ENCODE results near the gene WSCD2.

WSCD2 gene

DNA sequence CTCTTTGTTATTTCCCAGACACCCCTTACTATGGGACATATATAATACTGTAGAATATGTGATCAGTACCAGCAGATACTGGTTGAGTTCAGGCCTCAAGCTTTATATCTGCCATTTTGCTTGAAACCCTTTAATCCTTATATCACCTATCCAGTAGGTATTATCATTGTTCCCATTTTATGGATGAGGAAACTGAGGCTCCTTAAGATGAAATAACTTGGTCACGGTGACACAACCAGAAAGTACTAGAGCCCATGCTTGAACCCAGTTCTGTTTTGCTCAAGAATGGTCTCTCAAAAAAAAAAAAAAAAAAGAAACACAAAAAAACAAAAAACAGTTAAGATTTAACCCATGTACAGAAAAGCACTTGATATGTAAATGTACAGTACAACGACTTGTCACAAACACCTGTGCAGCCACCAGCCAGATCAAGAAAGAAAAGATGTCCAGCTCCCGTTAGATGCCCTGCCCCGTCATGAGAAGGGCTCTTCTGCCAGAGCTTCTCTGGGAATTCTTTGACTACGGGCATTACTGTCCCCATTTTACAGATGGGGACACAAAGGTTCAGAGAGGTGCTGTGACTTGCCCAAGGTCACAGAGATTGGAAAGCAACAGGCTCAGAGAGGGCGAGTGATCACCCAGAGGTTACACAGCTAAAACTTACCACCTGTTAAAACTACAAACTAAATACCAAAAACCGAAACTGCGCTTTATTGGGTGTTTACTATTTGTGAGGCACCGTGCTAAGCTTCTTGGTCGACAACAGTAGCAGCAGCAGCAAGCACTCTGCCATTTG is 669 bp upstream of the WSCD2 start:
- Mint-ChIP-seq H3K9me3 (no peaks in the 10 kb centered on the region), H3K36me3 (ENCODE audit: low read depth) (no peaks in the 10 kb centered on the region), H3K27ac (no peak overlapping the region), H3K27me3 (peaks cover 47% of the 10 kb centered on the region), H3K4me3 (no peak overlapping the region), H3K4me1 (peaks cover 6% of the 10 kb centered on the region)
- DNase-seq: no peak
- ATAC-seq: no peak

DNA sequence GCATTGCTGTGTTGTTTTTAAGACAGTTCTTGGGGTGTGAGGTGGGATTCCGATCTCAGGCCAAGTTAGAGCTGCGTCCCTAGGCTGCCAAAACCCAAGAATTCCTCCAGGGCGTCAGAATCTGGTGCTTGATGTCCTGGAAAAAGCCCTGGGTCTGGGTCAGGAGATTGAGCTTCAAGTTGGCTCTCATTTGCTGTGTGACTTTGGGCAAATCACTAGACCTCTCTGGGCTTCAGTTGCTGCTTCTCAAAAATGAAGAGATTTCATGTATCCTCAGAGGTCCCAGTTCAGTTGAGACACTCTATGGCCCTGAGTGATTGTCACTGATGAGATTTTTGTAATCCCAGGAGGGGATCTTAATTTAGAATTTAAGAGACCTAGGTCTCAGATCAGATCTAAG is 1.9 kb downstream of the WSCD2 start:
- ATAC-seq (no peak), DNase-seq (no peak)
- H3K9me3 Mint-ChIP-seq: no peaks in the 10 kb centered on the region
- H3K4me3 Mint-ChIP-seq: no peak overlapping the region
- no peaks in the 10 kb centered on the region for H3K36me3 Mint-ChIP-seq (ENCODE audit: low read depth)
- H3K4me1 Mint-ChIP-seq: peaks cover 6% of the 10 kb centered on the region
- no peak overlapping the region for H3K27ac Mint-ChIP-seq
- peaks cover 45% of the 10 kb centered on the region for H3K27me3 Mint-ChIP-seq

DNA sequence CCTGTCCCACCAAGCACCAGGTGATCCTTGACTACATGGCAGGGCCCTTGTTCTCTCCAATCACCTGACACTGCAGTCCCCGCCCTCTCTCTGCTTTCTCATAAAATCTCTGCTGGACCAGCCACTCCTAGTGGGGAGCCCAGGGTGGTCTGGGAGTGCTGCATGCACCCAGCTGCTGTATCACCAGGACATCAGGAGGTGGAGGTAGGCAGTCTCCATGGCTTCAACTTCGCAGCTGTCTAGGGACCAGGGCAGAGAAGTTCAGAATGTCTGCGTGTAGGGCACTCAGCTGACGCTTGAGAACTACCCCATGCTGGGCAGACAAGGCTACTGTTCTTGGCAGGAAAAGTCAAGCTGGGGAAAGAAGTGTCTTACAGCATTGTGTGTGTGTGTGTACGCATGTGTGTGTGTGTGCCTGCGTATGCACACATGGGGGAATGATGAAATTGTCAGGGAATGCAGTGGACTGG is 2.6 kb downstream of the WSCD2 start:
- ATAC-seq: no peak
- Mint-ChIP-seq H3K9me3 (no peaks in the 10 kb centered on the region), H3K27me3 (peaks cover 42% of the 10 kb centered on the region), H3K4me1 (peaks cover 6% of the 10 kb centered on the region), H3K27ac (no peak overlapping the region), H3K4me3 (no peak overlapping the region), H3K36me3 (ENCODE audit: low read depth) (no peaks in the 10 kb centered on the region)
- DNase-seq: no peak

DNA sequence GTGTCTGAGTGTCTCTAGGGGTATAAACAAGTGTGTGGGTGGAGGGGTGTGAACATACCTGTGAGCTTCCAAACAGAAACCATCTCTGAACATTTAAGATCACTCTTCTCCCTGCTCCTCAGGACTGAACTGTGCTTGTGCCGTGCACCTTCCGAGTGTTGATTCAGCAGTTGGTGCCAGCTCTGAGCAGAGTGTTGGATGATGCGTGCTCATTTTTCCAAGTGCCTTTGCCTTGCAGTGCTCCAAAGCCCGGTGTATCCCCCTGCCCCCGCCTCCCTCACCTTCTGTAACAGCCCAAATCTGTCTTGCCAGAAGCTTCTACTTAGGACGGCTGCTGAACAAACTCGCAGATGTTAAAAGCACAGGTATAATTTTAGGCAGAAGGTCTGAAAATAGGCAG is 4.4 kb downstream of the WSCD2 start:
- H3K27me3 Mint-ChIP-seq: peaks cover 25% of the 10 kb centered on the region
- H3K27ac Mint-ChIP-seq: no peak overlapping the region
- H3K4me1 Mint-ChIP-seq: no peaks in the 10 kb centered on the region
- ATAC-seq (no peak), DNase-seq (no peak)
- no peaks in the 10 kb centered on the region for H3K9me3 Mint-ChIP-seq
- H3K4me3 Mint-ChIP-seq: no peak overlapping the region
- no peaks in the 10 kb centered on the region for H3K36me3 Mint-ChIP-seq (ENCODE audit: low read depth)

DNA sequence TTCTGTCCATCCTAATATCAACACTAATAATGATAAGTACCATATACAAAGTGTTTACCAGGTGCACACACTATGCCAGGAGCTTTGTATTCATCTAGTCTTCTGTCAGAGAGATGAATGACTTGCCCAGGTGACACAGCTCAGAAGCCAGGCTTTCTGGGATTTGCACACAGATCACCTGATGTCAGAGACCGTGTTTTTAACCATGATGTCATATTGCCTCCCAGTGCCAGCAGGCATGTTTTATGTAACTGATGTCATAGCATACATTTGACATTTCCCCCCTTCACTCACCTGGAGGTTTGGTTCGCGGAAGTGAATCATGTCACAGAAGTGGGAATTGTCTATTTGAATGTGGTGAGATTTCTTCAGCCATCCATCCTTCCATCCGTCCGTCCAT is 5.7 kb downstream of the WSCD2 start:
- Mint-ChIP-seq H3K27ac (no peak overlapping the region), H3K4me1 (no peaks in the 10 kb centered on the region), H3K9me3 (no peaks in the 10 kb centered on the region), H3K36me3 (ENCODE audit: low read depth) (no peaks in the 10 kb centered on the region), H3K4me3 (no peak overlapping the region), H3K27me3 (peaks cover 20% of the 10 kb centered on the region)
- no peak for DNase-seq
- ATAC-seq: no peak

DNA sequence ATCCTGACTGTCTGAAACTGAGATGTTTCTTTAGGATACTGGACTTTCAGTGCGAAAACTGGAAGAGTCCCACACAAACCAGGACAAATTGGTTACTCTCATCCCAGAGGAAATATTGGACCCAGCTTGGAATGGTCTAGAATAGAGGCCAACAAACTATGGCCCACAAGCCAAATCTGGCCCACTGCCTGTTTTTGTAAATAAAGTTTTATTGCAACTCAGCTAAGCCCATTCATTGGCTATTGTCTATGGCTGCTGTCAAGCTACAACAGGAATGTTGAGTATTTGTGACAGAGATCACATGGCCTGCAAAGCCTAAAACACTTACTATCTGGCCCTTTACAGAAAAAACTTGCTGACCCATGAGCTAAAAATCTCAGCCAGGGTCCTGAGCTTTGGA is 6.5 kb downstream of the WSCD2 start:
- Mint-ChIP-seq H3K4me1 (no peaks in the 10 kb centered on the region), H3K4me3 (no peak overlapping the region)
- DNase-seq: no peak

DNA sequence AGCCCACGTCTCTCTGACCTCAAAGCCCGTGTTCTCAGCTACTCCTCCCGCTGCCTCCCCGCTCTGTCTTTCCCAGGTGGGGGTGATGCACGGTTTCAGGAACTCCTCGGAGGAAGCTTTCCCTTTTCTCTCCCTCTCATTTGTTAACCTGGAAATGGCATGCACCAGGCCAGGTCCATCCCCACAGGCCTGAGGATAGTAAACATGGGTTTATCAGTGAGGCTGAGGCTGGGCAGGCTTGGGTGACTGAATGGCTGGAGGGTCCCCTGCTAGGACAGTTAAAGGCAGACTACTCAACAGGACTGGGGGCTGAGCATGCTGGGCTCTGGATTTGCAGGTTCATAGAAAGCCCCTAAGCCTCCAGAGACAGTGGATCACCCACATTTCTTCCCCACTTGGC is 7.6 kb downstream of the WSCD2 start:
- H3K27me3 Mint-ChIP-seq: peaks cover 6% of the 10 kb centered on the region
- no peaks in the 10 kb centered on the region for H3K9me3 Mint-ChIP-seq
- no peak overlapping the region for H3K27ac Mint-ChIP-seq
- DNase-seq (no peak), ATAC-seq (no peak)
- no peaks in the 10 kb centered on the region for H3K36me3 Mint-ChIP-seq (ENCODE audit: low read depth)
- no peaks in the 10 kb centered on the region for H3K4me1 Mint-ChIP-seq
- no peak overlapping the region for H3K4me3 Mint-ChIP-seq

More for the DNA sequence above, 6.5 kb downstream of the WSCD2 start:
- no peaks in the 10 kb centered on the region for H3K9me3 Mint-ChIP-seq
- H3K27me3 Mint-ChIP-seq: peaks cover 12% of the 10 kb centered on the region
- no peak overlapping the region for H3K27ac Mint-ChIP-seq
- ATAC-seq: no peak
- H3K36me3 Mint-ChIP-seq (ENCODE audit: low read depth): no peaks in the 10 kb centered on the region

DNA sequence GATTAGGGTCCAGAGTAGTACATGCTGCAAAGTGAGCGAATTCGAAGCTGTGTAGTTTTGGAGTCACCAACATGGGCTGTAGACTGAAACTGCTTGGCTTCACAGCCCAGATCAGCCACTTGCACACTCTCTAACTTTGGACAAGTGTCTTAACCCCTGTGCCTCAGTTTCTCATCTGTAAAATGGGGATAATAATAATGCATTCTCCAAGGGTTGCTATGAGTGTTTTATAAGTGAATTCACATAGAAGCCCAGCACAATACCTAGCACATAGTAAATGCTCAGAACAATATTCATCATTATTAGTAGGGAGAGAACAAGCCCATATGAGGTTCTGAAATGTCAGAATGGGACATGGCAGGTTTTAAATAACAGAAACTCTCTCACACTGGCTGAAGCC is 10.4 kb downstream of the WSCD2 start:
- no peak overlapping the region for H3K27ac Mint-ChIP-seq
- DNase-seq: no peak
- no peaks in the 10 kb centered on the region for H3K36me3 Mint-ChIP-seq (ENCODE audit: low read depth)
- H3K9me3 Mint-ChIP-seq: no peaks in the 10 kb centered on the region
- H3K4me3 Mint-ChIP-seq: no peak overlapping the region
- H3K4me1 Mint-ChIP-seq: no peaks in the 10 kb centered on the region
- ATAC-seq: no peak
- H3K27me3 Mint-ChIP-seq: peaks cover 2% of the 10 kb centered on the region

DNA sequence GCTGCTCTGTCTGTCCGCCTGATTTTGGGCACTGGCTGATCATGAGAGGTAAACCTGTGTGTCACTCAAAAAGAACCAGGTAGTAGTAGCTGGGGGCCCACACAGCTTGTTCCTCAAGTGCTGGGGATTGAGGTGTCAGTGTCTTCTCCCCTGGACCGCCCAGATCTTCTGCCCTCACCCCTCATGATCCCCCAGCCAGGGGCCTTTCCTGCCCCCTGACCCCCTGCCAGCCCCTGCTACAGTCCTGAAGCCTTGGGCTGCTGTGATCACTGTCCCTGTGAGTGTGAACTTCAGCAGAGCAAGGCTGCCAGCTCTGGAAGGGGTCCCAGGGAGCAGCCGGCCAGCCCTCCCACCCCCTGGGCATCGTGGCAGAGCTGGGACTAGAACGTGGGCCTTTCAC is 11.4 kb downstream of the WSCD2 start:
- DNase-seq: no peak
- Mint-ChIP-seq H3K36me3 (ENCODE audit: low read depth) (no peaks in the 10 kb centered on the region), H3K4me1 (no peaks in the 10 kb centered on the region), H3K27ac (no peak overlapping the region), H3K27me3 (peaks cover 3% of the 10 kb centered on the region), H3K4me3 (no peak overlapping the region), H3K9me3 (no peaks in the 10 kb centered on the region)
- no peak for ATAC-seq

DNA sequence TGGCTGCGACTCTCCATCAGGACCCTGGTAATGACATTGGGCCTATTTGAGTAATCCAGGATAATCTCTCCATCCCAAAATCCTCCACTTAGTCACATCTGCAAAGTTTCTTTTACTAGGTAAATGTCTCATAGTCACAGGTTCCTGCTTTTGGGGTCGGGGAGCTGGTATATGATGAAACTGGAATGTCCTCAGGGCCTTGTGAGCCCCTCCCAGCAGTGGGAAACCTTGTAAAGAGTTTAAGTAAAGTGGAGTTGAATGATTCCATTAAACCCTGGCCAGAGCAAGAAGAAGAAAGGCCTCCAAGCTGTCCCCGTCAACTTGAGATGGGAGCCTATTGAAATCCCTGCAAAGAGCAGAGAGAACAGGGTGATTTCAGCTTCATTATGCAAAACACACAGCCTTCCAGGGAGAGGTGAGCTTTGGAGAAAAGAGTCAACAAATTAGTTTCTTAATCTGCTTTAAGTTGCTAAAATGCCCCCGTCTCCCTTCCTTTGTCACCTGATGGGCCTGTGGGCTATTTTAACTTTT is 12.6 kb downstream of the WSCD2 start:
- Mint-ChIP-seq H3K9me3 (no peaks in the 10 kb centered on the region), H3K27me3 (peaks cover 3% of the 10 kb centered on the region), H3K4me1 (no peaks in the 10 kb centered on the region), H3K4me3 (no peak overlapping the region), H3K27ac (no peak overlapping the region), H3K36me3 (ENCODE audit: low read depth) (no peaks in the 10 kb centered on the region)
- ATAC-seq (no peak), DNase-seq (no peak)

DNA sequence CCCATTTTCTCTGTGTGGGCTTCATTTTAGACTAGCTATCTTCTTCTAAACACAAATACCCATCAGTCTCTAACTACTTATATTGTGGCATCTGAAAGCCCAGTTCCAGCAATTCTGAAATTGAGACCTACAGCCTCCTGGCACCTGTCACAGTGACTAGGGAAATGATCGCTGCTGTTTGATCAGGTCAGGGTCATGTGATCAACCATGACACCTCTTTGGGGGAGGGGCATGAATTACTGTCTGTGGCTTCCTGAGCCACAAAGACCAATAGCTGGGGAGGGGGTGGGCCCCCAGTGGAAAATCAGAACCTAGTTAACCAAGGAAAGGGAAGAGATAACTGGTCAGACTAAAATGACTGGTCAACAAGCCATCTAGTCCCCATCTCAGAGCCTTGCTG is 14.1 kb downstream of the WSCD2 start:
- no peaks in the 10 kb centered on the region for H3K36me3 Mint-ChIP-seq (ENCODE audit: low read depth)
- ATAC-seq (no peak), DNase-seq (no peak)
- H3K4me3 Mint-ChIP-seq: no peak overlapping the region
- no peaks in the 10 kb centered on the region for H3K9me3 Mint-ChIP-seq
- peaks cover 3% of the 10 kb centered on the region for H3K27me3 Mint-ChIP-seq
- H3K27ac Mint-ChIP-seq: no peak overlapping the region
- no peaks in the 10 kb centered on the region for H3K4me1 Mint-ChIP-seq

DNA sequence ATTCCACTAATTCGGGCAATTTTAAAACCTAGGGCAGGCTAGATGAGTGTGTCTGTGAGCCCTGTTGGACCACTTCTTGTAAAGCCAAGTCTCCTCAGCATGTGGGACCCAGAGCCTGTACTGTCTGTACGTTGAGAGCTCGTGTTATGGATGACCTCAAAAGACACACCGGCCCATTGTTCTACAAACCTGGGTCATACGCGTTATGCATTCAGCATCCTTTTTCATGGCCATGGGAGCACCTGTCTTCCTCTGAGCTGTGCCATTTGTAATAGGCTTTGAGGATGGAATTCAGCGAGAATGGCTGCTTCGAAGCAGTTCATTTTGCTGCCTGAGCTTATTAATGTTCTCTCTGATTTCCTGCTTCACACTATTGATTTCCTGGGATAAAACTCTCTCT is 15.0 kb downstream of the WSCD2 start:
- Mint-ChIP-seq H3K27me3 (peaks cover 4% of the 10 kb centered on the region), H3K9me3 (no peaks in the 10 kb centered on the region), H3K4me1 (no peaks in the 10 kb centered on the region), H3K27ac (no peak overlapping the region), H3K4me3 (no peak overlapping the region), H3K36me3 (ENCODE audit: low read depth) (no peaks in the 10 kb centered on the region)
- DNase-seq (no peak), ATAC-seq (no peak)

DNA sequence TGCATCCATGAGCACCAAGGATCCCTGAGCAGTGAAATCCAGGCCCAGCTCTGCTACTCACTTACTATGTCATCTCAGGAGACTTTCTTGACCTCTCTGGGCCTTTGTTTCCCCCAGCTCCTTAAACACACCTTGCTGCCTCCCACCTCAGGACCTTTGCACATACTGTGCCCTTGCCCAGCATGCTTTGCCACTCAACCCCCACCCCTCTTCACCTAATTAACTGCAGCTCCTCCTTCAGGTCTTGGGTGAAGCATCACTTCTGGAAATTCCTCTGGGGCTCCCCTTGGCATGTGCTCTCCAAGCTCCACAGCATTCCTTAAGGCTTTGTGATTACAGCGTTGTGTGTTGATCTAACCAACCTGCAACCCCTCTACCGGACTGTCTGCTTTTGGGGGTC is 15.9 kb downstream of the WSCD2 start:
- Mint-ChIP-seq H3K4me1 (no peaks in the 10 kb centered on the region), H3K36me3 (ENCODE audit: low read depth) (no peaks in the 10 kb centered on the region), H3K4me3 (no peak overlapping the region), H3K27ac (no peak overlapping the region), H3K27me3 (peaks cover 5% of the 10 kb centered on the region), H3K9me3 (no peaks in the 10 kb centered on the region)
- ATAC-seq (no peak), DNase-seq (no peak)

DNA sequence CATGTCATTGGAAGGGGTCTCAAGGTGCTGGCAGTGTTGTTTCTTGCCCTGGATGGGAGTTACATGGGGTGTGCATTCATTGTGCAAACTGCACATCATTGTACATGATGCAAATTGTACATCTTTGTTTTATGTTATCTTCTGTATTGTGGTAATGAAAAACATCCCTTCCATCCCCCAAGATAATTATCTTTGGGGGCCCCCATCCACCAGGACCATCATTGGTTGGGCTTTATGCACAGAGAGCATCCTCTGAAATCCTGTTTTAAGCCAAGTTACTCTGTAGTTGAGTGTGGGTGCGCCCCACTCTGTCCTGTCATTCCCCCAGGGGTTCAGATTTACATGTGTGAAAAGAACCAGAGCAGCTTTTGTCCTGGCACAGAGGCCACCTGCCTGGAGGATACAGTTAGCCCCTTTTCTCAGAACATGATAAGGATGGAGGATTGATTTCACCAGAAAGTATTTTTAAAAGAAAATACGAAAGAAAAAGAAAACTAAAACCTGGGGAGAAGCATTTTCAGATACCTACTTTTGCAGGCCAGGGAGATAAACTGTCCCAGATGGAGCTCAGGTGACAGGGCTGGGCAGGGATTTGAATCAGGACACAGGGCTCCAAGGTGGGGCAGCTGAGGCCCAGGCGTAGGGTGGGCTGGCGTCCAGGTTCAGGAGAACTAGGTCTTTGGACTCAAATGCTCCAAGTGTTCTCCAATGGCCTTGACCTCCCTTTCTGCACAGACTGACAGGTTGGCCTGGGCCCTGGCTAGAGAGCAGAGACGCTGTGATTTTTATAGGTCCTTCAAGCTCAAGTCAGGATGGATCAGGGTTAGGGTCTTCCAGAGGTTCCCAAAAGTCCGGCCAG is 17.2 kb downstream of the WSCD2 start:
- no peaks in the 10 kb centered on the region for H3K4me1 Mint-ChIP-seq

DNA sequence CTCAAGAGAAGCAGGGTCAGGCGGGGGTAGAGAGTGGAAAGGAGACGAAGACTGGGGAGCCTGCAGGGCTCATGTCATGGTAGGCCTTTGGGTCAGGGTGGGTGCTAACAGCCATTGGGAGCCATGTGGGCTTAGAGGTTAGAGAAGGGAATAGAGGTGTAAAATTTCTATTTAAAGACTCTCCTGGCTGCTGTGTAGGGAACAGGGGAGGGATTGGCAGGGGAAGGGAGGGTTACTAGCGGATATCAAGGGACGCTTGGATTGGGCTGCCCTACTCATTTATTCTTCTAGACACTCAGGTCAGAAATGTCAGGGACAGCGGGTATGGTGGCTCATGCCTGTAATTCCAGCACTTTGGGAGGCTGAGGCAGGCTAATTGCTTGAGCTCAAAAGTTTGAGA is 18.2 kb downstream of the WSCD2 start:
- Mint-ChIP-seq H3K27ac (no peak overlapping the region), H3K9me3 (no peaks in the 10 kb centered on the region), H3K36me3 (ENCODE audit: low read depth) (no peaks in the 10 kb centered on the region), H3K4me1 (no peaks in the 10 kb centered on the region), H3K27me3 (peaks cover 9% of the 10 kb centered on the region), H3K4me3 (no peak overlapping the region)
- DNase-seq (no peak), ATAC-seq (no peak)

More for the DNA sequence above, 17.2 kb downstream of the WSCD2 start:
- H3K36me3 Mint-ChIP-seq (ENCODE audit: low read depth): no peaks in the 10 kb centered on the region
- H3K4me3 Mint-ChIP-seq: no peak overlapping the region
- no peak overlapping the region for H3K27ac Mint-ChIP-seq
- no peaks in the 10 kb centered on the region for H3K9me3 Mint-ChIP-seq
- ATAC-seq (no peak), DNase-seq (no peak)
- H3K27me3 Mint-ChIP-seq: peaks cover 9% of the 10 kb centered on the region

Measured in activated naive CD8-positive, alpha-beta T cell treated with anti-CD3 and anti-CD28 coated beads, Interleukin-2, amount 50 U/mL, for 24 hours (primary cell).